Measurements from ENCODE around the gene ANTXRL.
A peak's percentile ranks its signal among the peaks of the same experiment; 100 is the strongest.
"Not testable (repeated sequence)": the region's sequence is repeated elsewhere in the genome, so short reads cannot be mapped to it uniquely, and the experiment has no call there.

ANTXRL gene

GRCh38 chr10:46277840-46278239 lies 9.0 kb upstream of the ANTXRL start:
- no peak for DNase-seq

GRCh38 chr10:46282421-46282831 lies 4.4 kb upstream of the ANTXRL start:
- not testable (repeated sequence) for DNase-seq

GRCh38 chr10:46282842-46283574 lies 3.8 kb upstream of the ANTXRL start:
- peak in 1 of 2 experiments; percentile 13 for DNase-seq

DNA sequence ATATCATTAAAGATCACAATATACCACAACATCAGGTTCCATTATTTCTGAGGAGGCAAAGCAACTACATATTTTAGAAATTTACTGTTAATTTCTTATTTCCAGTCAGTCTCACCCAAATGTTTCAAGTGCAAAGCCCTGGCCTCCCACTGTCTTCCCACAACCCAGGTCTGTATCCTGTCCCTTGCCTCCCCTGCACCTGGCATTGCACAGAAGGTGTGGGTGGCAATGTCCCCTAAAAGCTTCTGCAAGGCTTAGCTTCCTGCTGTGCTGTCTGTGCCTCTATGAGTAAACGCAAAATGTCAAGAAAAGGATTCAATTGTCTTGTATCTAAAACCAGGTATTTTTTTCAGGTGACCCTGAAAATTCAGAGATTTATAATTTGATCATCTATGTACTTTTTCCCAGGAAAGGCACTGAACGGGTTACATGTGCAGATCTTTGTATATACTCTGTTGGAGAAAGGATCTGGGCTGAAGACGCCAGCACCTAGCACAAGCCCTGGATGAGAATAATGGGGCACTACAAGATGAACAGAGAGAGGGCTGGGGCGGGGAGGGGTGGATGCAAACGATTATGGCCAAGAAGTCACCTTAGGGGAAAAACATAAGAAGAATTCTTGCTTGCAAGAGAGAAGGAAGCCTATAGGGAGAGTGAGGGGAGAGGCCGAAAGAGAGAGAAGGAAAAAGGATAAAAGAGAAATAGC lies 3.1 kb upstream of the ANTXRL start:
- DNase-seq = no peak

DNA sequence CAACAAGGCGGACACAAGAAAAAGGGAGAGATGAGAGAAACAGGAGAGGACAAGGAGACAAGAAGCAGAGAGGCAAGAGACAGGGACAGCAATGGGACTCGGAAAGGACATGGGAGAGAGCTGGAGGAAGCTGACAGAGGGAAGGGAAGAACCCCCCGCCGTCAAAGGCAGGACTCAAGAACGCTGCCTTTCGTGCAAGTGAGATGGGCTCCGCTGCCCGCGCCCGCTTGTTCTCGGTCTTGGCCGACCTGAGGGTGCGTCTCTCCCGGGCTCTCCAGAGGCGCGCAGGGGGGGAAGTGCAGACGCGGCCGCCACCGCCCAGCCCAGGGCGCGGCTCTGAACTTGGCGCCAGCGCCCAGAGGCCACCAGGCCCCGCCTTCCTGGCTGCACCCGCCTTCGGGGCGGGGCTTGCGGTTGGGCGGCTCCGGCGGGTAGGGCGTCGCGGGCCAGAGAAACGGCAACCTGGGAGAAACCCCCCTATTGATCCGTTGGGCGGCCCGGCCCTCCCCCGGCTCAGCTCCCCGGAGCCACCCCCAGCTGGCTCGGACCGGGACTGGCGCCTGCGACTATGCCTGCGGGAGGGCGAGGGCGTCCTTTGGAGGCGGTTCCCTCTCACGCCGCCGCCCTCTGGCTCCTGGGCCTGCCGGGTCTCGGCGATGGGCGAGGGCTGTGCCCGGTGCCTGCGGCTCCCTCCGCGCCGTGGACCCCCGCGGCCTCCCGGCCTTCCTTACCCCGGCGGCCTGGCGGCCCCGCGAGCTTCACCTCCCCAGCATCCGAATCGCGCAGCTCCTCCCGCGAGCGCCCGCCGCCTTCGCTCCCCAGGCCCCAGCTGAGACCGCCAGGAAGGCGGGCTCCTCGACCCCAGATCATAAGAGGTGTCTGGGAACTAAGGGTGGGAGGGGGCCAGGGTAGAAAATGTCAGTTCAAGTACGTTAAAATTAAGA lies 2.2 kb upstream of the ANTXRL start:
- peak; percentile 2 to 15 for DNase-seq

DNA sequence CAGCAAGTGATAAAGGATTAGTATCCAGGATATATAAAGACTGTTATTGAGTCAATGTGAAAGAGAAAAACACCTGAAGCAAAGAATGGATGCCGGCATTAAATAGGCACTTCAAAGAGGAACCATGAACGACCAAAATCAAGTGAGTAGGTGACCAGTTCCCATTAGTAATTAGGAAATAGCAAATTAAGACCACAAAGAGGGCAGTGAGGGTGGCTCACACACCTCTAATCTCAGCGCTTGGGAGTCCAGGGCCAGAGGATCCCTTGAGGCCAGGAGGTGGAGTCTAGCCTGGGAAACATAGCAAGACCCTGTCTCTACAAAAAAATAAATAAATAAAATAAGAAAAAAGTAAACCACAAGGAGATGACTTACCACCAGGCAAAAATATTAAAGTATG lies 1.5 kb upstream of the ANTXRL start:
- DNase-seq = no peak

DNA sequence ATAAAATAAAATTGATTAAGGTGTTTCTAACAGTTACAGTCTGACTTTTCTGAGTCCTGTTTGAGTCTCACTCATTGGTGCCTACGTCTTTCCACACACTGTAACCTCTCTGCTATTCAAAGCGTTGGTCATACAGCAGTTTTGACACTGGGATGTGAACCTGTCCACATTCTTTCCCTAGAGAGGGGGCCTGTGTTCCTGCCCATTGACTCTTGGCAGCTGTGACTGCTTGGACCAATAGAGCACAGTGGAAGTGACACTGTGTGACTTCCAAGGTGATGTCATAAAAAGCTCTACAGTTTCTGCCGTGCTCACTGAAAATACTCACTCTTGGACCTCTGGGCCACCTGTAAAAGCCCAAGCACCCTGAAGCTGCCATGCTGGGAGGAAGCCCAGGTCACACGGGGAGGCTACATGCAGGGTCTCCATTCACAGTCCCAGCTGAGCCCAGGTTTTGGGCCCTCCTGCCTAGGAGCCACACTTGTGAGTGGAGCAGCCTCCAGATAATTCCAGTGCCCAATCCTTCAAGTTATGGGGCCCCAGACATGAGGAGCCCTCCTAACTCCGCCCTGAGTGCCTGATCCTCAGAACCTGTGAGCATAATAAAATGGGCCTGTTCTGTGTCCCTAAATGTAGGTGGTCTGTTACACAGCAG lies 704 bp upstream of the ANTXRL start:
- DNase-seq = no peak

DNA sequence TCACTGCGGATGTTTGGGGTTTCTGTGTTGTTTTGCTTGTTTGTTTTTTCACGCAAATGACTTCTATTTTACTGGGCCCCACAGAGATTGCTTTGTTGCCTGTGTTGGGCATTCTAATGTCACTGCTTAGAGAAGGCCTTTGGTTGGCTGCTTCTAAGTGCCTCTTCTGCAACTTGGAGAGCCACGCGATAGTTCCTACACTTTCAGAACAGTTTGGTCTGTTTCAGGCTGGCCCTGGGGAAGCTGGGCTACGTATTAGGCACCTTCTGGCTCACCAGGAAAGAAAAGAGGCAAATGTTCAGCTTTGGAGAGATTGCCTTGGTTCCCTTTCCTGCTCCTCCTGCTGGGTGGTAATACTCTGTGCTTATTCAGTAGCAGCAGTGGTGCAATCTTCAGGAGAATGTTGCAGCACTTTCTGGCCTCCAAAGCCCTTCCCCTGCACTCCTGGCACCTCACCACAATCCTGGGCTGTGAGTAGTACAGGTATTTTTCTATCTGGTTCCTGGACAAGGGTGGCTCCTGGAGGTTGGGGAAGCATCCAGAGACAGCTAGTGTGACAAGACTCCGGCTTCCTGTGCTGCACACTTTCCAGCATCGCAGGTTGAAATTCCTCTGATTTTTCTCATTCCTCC lies 1.2 kb downstream of the ANTXRL start:
- DNase-seq = no peak

GRCh38 chr10:46288601-46289206 lies 1.9 kb downstream of the ANTXRL start:
- no peak for DNase-seq

- DNase-seq = no peak
These were observed 2.5 kb downstream of the ANTXRL start for GRCh38 chr10:46289209-46289810.

- no peak for DNase-seq
These were observed 3.5 kb downstream of the ANTXRL start for GRCh38 chr10:46290101-46290886.

DNA sequence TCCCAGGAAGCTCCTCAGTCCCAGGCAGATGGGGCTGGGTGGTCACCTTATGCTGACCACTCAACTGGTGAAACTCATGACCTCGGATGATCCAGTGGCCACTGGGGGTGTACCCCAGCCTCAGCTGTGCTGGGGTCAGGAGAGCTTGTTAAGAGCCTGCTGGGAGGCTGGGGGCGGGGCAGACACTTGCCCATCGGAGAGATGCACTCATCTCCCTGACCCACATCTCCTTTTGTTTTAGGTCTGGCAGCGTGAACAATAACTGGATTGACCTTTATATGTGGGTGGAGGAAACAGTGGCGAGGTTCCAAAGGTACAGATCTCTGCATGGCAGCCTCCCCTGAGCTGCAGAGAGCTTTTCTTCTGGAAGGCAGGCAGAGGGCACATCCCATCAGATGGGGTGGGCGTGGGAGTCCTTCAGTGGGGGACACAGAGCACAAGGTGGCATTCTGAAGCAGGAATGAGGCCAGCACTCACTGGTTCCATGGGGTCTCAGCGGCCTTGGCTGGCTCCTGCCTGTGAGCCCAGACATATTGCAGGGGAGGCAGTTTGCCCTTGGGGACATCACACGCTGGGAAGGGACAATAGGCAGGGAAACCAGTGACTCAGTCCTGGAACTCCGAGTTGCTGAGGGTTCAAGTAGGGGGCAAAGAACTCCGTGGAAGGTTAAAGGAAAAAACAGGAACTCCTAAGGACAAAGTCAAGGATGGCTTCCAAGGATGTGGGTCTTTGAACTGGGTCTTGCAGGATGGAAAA lies 5.2 kb downstream of the ANTXRL start:
- no peak for DNase-seq

DNA sequence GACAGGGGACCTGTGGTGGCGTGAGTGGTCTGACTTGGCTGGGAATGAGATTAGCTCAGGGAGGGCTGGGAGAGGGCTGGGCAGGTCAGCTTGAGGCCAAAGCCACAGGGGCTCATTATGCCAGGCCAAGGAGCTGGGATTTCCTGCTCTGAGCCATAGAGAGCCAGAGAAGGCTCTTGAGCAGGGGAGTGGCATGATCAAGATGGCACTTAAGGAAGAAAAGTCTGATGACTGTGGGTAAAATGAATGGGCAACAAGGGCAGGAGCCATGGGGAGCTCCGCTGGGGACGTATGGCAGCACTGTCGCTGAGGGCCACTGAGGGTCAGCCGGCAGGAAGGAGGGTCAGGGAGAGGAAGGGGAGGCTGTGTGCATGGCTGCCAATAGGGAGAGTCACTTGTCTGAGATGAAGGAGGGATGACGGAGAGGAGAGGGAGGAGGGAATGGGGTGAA lies 5.8 kb downstream of the ANTXRL start:
- no peak for DNase-seq

DNA sequence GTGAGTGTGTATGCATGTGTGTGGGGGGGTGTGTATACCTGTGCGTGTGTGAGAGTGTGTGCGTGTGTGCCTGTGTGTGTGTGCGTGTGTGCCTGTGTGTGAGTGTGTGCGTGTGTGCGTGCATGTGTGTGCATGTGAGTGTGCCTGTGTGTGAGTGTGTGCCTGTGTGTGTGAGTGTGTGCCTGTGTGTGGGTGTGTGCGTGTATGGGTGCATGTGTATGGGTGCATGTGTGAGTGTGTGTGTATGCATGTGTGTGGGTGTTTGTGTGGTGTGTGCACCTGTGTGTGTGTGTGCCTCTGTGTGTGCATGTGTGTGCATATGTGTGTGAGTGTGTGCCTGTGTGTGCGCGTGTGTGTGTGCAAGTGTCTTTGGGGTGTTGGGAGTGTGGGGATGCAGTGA lies 6.4 kb downstream of the ANTXRL start:
- no peak for DNase-seq

- DNase-seq = no peak
These were observed 7.2 kb downstream of the ANTXRL start for GRCh38 chr10:46293832-46294640.

DNA sequence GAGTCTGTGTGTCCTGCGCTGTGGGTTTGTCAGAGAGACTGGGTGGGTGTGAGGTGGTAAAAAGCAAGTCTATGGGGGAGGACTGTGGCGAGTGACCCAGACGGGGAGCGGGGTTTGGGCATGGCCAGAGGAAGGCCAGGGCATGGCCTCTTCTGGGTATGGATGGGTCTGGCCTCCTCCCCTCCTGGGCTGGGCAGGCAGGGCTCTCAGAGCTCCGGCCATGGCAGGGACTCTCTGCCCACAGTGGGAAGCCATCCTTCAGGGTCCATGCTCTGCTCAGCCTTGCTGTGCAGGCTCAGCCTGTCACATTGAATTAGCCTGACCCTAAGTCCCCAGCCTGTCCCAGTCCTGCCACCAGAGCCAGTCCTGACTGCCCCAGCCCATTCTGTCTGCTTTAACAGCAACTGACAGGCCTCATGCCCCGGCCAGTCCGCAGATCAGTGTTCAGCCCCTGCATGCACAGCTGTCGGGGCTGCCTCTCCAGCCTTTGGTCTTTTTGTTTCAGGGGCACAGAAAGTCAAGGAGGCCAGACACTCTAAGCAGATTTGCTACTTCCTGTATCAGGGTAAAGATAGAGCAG lies 7.9 kb downstream of the ANTXRL start:
- no peak for DNase-seq

DNA sequence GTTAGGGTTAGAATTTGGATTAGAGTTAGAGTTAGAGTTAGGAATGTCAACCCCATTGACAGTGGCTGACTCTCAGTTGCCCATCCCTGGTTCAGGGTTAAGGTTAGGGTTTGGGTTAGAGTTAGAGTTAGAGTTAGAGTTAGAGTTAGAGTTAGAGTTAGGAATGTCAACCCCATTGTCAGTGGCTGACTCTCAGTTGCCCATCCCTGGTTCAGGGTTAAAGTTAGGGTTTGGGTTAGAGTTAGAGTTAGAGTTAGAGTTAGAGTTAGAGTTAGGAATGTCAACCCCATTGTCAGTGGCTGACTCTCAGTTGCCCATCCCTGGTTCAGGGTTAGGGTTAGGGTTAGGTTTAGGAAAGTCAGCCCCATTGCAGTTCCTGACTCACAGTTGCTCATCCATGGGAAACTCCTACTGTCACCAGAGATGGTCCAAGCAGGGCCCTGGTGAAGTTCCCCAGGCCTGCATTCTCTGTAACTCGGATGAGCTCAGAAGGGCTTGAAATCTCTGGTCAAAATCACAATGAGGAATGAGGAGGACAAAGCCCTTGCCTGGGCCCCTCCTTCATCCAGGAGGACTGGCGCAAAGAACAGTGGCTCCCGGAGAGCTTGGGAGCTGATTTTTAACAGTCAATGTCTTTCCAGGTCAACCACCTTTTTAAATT lies 8.7 kb downstream of the ANTXRL start:
- DNase-seq = not testable (repeated sequence)

DNA sequence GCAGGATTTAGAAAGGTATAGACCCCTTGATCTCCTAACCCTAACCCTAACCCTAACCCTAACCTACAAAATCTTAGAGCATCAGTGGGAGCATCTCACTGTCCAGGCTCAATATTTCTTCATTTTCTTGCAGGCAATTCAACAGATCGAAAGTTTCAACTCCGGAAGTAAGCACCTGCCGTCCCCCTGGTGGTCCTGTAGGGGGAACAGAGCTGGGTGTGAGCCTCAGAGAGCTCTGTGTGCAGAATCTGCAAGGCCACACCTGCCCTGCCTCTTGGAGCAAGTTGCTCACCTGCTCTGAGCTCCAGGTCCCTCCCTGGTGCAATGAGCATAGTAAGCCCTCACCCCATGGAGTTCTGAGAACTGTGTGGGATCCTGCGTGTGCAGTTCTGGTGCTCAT lies 9.3 kb downstream of the ANTXRL start:
- not testable (repeated sequence) for DNase-seq

Measured in NCI-H2081 (cell line).